Femur (tissue), 1 donor: ENCODE measurements around the gene ARSK.

Experiments
- DNase-seq: peaks from one replicate; pipeline ENCODE4 v3.0.0-alpha.2; 2017

Gene ARSK

GRCh38 chr5:95564450-95564849 is 9.5 kb downstream of the ARSK start:
- peak; percentile 40 for DNase-seq

- no peak for DNase-seq
Measured at GRCh38 chr5:95565280-95565920, 10.5 kb downstream of the ARSK start.

GRCh38 chr5:95572016-95572415 is 17.1 kb downstream of the ARSK start:
- DNase-seq, result no peak

GRCh38 chr5:95581576-95581975 is 26.7 kb downstream of the ARSK start:
- no peak for DNase-seq

- DNase-seq, result no peak
Measured at GRCh38 chr5:95583992-95584391, 29.1 kb downstream of the ARSK start.

GRCh38 chr5:95590880-95591279 is 36.0 kb downstream of the ARSK start:
- DNase-seq, result no peak

- DNase-seq, result no peak
Measured at GRCh38 chr5:95591490-95591901, 36.6 kb downstream of the ARSK start.

- DNase-seq, result no peak
Measured at GRCh38 chr5:95595289-95595931, 40.5 kb downstream of the ARSK start.

GRCh38 chr5:95599252-95599651 is 44.4 kb downstream of the ARSK start:
- DNase-seq, result no peak

- DNase-seq, result no peak
Measured at GRCh38 chr5:95600557-95600956, 45.7 kb downstream of the ARSK start.

- no peak for DNase-seq
Measured at GRCh38 chr5:95605786-95606185, 50.9 kb downstream of the ARSK start.

- DNase-seq, result no peak
Measured at GRCh38 chr5:95606419-95606818, 51.5 kb downstream of the ARSK start.

GRCh38 chr5:95609711-95610110 is 54.8 kb downstream of the ARSK start:
- no peak for DNase-seq

- DNase-seq, result no peak
Measured at GRCh38 chr5:95610546-95610945, 55.6 kb downstream of the ARSK start.

GRCh38 chr5:95611396-95611795 is 56.5 kb downstream of the ARSK start:
- no peak for DNase-seq

- DNase-seq, result no peak
Measured at GRCh38 chr5:95613514-95613913, 58.6 kb downstream of the ARSK start.

- no peak for DNase-seq
Measured at GRCh38 chr5:95615164-95615467, 60.2 kb downstream of the ARSK start.

- DNase-seq, result no peak
Measured at GRCh38 chr5:95617057-95617456, 62.2 kb downstream of the ARSK start.

- DNase-seq, result no peak
Measured at GRCh38 chr5:95619096-95619495, 64.2 kb downstream of the ARSK start.

- DNase-seq, result no peak
Measured at GRCh38 chr5:95619514-95620029, 64.7 kb downstream of the ARSK start.

GRCh38 chr5:95620030-95620869 is 65.3 kb downstream of the ARSK start, which contains the start of gene GPR150:
Gene GPR150, plus strand, starts transcription at chr5:95620087. Its CDS starts 189 bp downstream, at chr5:95620276.
- peak; percentile 68 for DNase-seq

- peak; percentile 48 for DNase-seq
Measured at GRCh38 chr5:95620870-95621838, 66.3 kb downstream of the ARSK start.
